GM19452 (cell line): ENCODE results near the gene SERPINE1.
A peak's percentile ranks its signal among the peaks of the same experiment; 100 is the strongest.
"Not testable (repeated sequence)": the region's sequence is repeated elsewhere in the genome, so short reads cannot be mapped to it uniquely, and the experiment has no call there.

Experiments used
- ATAC-seq: cut with Tn5 transposase; IDR thresholded peaks from one replicate; pipeline ENCODE4 v1.9.1; 2021; ENCODE audit not compliant: unreplicated experiment

The SERPINE1 gene

GRCh38 chr7:101126651-101127459 lies at the start of gene SERPINE1:
Gene SERPINE1 (plus strand): TSS chr7:101127104. CDS start chr7:101128394, 1,290 bp downstream.
- no peak for ATAC-seq

- ATAC-seq: no peak
Measured at GRCh38 chr7:101077303-101078086, 49.4 kb upstream of the SERPINE1 start.

GRCh38 chr7:101081432-101081831 lies 45.5 kb upstream of the SERPINE1 start:
- no peak for ATAC-seq

- no peak for ATAC-seq
Measured at GRCh38 chr7:101084865-101085161, 42.1 kb upstream of the SERPINE1 start.

GRCh38 chr7:101085162-101085964 lies 41.5 kb upstream of the SERPINE1 start, which contains the start of gene TRIM56:
Gene TRIM56 (plus strand): TSS chr7:101085481. CDS start chr7:101087313, 1,832 bp downstream.
- ATAC-seq: peak; percentile 81

DNA sequence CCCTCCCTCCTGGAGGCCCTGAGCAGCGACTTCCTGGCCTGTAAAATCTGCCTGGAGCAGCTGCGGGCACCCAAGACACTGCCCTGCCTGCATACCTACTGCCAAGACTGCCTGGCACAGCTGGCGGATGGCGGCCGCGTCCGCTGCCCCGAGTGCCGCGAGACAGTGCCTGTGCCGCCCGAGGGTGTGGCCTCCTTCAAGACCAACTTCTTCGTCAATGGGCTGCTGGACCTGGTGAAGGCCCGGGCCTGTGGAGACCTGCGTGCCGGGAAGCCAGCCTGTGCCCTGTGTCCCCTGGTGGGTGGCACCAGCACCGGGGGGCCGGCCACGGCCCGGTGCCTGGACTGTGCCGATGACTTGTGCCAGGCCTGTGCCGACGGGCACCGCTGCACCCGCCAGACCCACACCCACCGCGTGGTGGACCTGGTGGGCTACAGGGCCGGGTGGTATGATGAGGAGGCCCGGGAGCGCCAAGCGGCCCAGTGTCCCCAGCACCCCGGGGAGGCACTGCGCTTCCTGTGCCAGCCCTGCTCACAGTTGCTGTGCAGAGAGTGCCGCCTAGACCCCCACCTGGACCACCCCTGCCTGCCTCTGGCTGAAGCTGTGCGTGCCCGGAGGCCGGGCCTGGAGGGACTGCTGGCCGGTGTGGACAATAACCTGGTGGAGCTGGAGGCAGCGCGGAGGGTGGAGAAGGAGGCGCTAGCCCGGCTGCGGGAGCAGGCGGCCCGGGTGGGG lies 39.4 kb upstream of the SERPINE1 start:
- ATAC-seq: no peak

DNA sequence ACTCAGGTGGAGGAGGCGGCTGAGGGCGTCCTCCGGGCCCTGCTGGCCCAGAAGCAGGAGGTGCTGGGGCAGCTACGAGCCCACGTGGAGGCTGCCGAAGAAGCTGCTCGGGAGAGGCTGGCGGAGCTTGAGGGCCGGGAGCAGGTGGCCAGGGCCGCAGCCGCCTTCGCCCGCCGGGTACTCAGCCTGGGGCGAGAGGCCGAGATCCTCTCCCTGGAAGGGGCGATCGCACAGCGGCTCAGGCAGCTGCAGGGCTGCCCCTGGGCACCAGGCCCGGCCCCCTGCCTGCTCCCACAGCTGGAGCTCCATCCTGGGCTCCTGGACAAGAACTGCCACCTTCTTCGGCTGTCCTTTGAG lies 38.9 kb upstream of the SERPINE1 start:
- no peak for ATAC-seq

- no peak for ATAC-seq
Measured at GRCh38 chr7:101088858-101089529, 37.9 kb upstream of the SERPINE1 start.

GRCh38 chr7:101089876-101090275 lies 37.0 kb upstream of the SERPINE1 start:
- no peak for ATAC-seq

- ATAC-seq: not testable (repeated sequence)
Measured at GRCh38 chr7:101092266-101092905, 34.5 kb upstream of the SERPINE1 start.

DNA sequence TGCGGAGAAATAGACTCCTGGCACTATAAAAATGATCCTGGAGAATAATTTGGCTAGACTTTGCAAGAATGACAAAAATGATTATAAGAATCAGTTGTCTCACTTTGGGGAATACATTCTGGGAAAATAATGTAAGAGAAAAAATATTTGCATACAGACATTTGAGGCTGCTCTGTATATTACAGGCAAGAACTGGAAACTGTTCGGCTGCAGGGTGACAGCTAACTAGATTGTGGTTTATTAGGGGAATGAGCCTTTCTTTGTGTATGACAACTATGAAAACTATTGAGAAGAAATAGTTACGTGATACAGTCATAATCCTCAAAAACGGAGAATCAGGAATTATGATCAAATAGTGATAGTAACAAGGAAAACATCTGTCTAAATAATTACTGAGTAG lies 33.0 kb upstream of the SERPINE1 start:
- no peak for ATAC-seq

GRCh38 chr7:101094376-101094775 lies 32.5 kb upstream of the SERPINE1 start:
- no peak for ATAC-seq

DNA sequence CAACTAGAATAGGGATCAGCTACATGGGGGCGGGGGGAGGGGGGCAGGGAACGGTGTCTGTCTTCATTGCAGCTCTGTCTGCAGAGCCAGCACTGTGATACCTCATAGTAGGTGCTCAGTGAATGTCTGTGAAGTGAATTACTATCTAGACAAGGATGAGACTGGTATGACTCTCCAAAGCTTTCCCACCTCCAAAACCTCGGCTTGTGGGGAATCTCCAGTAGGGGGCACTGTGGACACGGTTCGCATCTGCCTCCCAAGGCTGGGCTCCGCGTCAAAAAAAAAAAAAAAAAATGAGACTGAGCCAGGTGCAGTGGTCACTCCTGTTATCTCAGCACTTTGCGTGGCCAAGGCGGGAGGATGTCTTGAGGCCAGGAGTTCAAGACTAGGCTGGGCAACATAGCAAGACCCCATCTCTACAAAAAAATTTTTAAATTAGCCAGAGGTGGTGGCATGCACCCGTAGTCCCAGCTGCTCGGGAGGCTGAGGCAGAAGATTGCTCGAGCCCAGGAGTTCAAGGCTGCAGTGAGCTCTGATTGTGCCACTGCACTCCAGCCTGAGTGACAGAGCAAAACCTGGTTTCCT lies 32.0 kb upstream of the SERPINE1 start:
- ATAC-seq: no peak

DNA sequence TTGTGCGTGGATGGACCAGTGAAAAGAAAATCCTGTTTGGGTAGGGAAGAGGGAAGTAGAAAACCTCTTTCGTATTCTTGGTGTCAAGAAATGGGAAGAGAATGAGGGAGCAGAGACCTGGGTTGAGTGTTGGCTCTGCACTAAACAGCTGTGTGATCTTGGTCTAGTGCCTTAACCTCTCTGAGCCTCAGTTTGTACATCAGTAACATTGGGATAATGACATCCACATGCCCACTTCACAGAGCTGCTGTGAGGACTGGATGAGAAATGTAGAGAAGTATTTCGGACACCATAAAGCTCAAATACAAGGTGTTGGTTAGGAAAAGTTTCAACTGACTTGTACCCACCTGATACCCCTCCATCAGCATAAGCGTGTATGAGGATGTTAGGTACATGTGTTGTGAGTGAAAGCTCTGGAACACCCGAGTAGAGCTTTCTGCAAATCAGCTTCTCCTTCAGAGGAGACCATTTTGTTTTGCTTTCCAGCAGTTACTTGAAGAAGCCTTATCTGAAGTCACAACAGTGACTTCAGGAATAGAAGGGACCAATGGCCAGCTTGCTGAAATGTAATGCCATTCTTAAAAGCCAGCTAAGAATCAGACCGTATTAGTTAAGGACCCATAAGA lies 30.5 kb upstream of the SERPINE1 start:
- no peak for ATAC-seq

DNA sequence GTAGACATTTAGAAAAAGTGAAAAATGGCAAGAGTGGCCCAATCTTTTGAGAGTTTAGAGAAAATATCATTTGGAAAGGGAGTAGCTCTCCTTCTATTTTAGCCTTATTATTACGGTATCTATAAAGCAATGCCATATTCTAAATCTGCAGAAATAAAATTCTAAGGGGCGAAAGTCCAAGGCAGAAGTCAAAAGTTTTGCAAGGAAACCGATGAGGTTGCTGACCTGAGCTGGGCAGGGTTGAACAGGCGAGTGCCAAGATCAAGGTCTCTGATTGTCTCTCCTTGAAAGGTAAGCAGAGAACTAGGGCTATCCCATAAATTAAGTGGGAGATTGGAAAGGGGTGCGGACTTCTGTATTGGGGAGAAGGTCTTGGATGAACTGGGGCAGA lies 30.0 kb upstream of the SERPINE1 start:
- no peak for ATAC-seq

GRCh38 chr7:101097561-101097960 lies 29.3 kb upstream of the SERPINE1 start:
- ATAC-seq: no peak

- no peak for ATAC-seq
Measured at GRCh38 chr7:101099969-101100781, 26.7 kb upstream of the SERPINE1 start.
